H9 (cell line): ENCODE data around the gene OR5V1. TPM values are rescaled to one million over a fixed set of nuclear protein-coding genes. Genes with fewer than 3 reads are reported as not detected.

Experiments used
- DNase-seq: peaks from one replicate; pipeline ENCODE4 v3.0.0-alpha.2; 2017
- H2AFZ ChIP-seq: one replicate; pipeline ENCODE4 v1.6.1; 2013; ENCODE audit warnings: mild to moderate bottlenecking, low read length, control low read depth, moderate library complexity
- H2AK5ac ChIP-seq: 2 replicates; pipeline ENCODE4 v1.6.1; 2013; ENCODE audit warnings: low read length, control low read depth, mixed read lengths; ENCODE audit not compliant: insufficient read length
- H2BK120ac ChIP-seq: one replicate; pipeline ENCODE4 v1.6.1; 2013; ENCODE audit warnings: low read depth, mild to moderate bottlenecking, low read length, control low read depth, inconsistent platforms; ENCODE audit not compliant: poor library complexity, severe bottlenecking
- H2BK12ac ChIP-seq: 2 replicates; pipeline ENCODE4 v1.6.1; 2013; ENCODE audit warnings: low read length, control low read depth, mixed read lengths, low read depth; ENCODE audit not compliant: insufficient read length
- H2BK15ac ChIP-seq: 2 replicates; pipeline ENCODE4 v1.6.1; 2013; ENCODE audit warnings: low read depth, low read length, control low read depth
- H2BK20ac ChIP-seq: one replicate; pipeline ENCODE4 v1.6.1; 2013; ENCODE audit warnings: low read depth, mild to moderate bottlenecking, low read length, control low read depth, inconsistent platforms; ENCODE audit not compliant: poor library complexity, severe bottlenecking
- H2BK5ac ChIP-seq: 2 replicates; pipeline ENCODE4 v1.6.1; 2013; ENCODE audit warnings: low read length, control low read depth, mixed read lengths; ENCODE audit not compliant: insufficient read length
- H3K14ac ChIP-seq: 2 replicates; pipeline ENCODE4 v1.6.1; 2013; ENCODE audit warnings: low read length, control low read depth; ENCODE audit not compliant: insufficient read depth
- H3K18ac ChIP-seq: 2 replicates; pipeline ENCODE4 v1.6.1; 2013; ENCODE audit warnings: low read depth, mild to moderate bottlenecking, mixed read lengths, low read length, control low read depth; ENCODE audit not compliant: insufficient read length
- H3K23ac ChIP-seq: 2 replicates; pipeline ENCODE4 v1.6.1; 2013; ENCODE audit warnings: low read length, control low read depth, mixed read lengths, low read depth; ENCODE audit not compliant: insufficient read length
- H3K23me2 ChIP-seq: 2 replicates; pipeline ENCODE4 v1.6.1; 2013; ENCODE audit warnings: low read depth, mild to moderate bottlenecking, mixed read lengths, low read length, control low read depth; ENCODE audit not compliant: insufficient read length, poor library complexity, severe bottlenecking
- H3K27ac ChIP-seq: 2 replicates; pipeline ENCODE4 v1.5.1; 2013; ENCODE audit warnings: low read length, control low read depth, mixed read lengths, low read depth; ENCODE audit not compliant: insufficient read length
- H3K27me3 ChIP-seq: 2 replicates; pipeline ENCODE4 v1.6.1; 2013; ENCODE audit warnings: low read length, control low read depth, inconsistent platforms; ENCODE audit not compliant: insufficient read depth
- H3K4ac ChIP-seq: 2 replicates; pipeline ENCODE4 v1.6.1; 2013; ENCODE audit warnings: low read depth, mild to moderate bottlenecking, control low read depth, inconsistent platforms, low read length, moderate library complexity
- H3K4me1 ChIP-seq: 2 replicates; pipeline ENCODE4 v1.6.1; 2013; ENCODE audit warnings: low read length, control low read depth, inconsistent platforms; ENCODE audit not compliant: insufficient read depth
- H3K4me2 ChIP-seq: 2 replicates; pipeline ENCODE4 v1.6.1; 2013; ENCODE audit warnings: low read length, control low read depth, mixed read lengths; ENCODE audit not compliant: insufficient read length, insufficient read depth
- H3K56ac ChIP-seq: 2 replicates; pipeline ENCODE4 v1.6.1; 2013; ENCODE audit warnings: low read depth, mild to moderate bottlenecking, mixed read lengths, low read length, control low read depth; ENCODE audit not compliant: insufficient read length
- H3K79me1 ChIP-seq: 2 replicates; pipeline ENCODE4 v1.6.1; 2013; ENCODE audit warnings: low read depth, mild to moderate bottlenecking, moderate library complexity, low read length, control low read depth, inconsistent platforms; ENCODE audit not compliant: insufficient read depth, poor library complexity, severe bottlenecking
- H3K79me2 ChIP-seq: 2 replicates; pipeline ENCODE4 v1.6.1; 2013; ENCODE audit warnings: low read length, control low read depth, inconsistent platforms; ENCODE audit not compliant: insufficient read depth
- H3K9ac ChIP-seq: 2 replicates; pipeline ENCODE4 v1.6.1; 2013; ENCODE audit warnings: low read length, control low read depth, mixed read lengths; ENCODE audit not compliant: insufficient read length; ENCODE audit errors: extremely low read depth
- H3K9me3 ChIP-seq: one replicate; pipeline ENCODE4 v1.6.1; 2013; ENCODE audit warnings: low read depth, low read length, inconsistent platforms; ENCODE audit not compliant: control insufficient read depth
- H3T11ph ChIP-seq: one replicate; pipeline ENCODE4 v1.6.1; 2013; ENCODE audit warnings: mild to moderate bottlenecking, low read length, control low read depth, inconsistent platforms
- H4K20me1 ChIP-seq: one replicate; pipeline ENCODE4 v1.6.1; 2013; ENCODE audit not compliant: control insufficient read depth, insufficient read length, insufficient read depth
- H4K5ac ChIP-seq: 2 replicates; pipeline ENCODE4 v1.6.1; 2013; ENCODE audit warnings: low read depth, mild to moderate bottlenecking, mixed read lengths, low read length, control low read depth; ENCODE audit not compliant: insufficient read length
- H4K8ac ChIP-seq: replicated peaks from 2 replicates; pipeline ENCODE4 v1.6.1; 2013; ENCODE audit warnings: low read length, control low read depth, mixed read lengths, low read depth; ENCODE audit not compliant: insufficient read length
- H4K91ac ChIP-seq: 2 replicates; pipeline ENCODE4 v1.6.1; 2013; ENCODE audit warnings: low read depth, mild to moderate bottlenecking, moderate library complexity, mixed read lengths, low read length, control low read depth; ENCODE audit not compliant: insufficient read length
- H3K27ac Mint-ChIP-seq, 3 experiments: 2 replicates in 2 of 3; 3 replicates in 1 of 3; pipeline ENCODE4 v1.8.0; 2020 to 2021; ENCODE audit warnings: mixed read lengths in 3 of 3, mild to moderate bottlenecking in 1 of 3, moderate library complexity in 1 of 3
- H3K27me3 Mint-ChIP-seq: 2 replicates; pipeline ENCODE4 v1.8.0; 2021; ENCODE audit warnings: low read depth, mild to moderate bottlenecking, moderate library complexity, mixed read lengths
- H3K36me3 Mint-ChIP-seq, 3 experiments: 2 replicates in 2 of 3; 3 replicates in 1 of 3; pipeline ENCODE4 v1.8.0; 2020 to 2021; ENCODE audit warnings: low read depth in 3 of 3, mixed read lengths in 3 of 3; ENCODE audit not compliant: insufficient read depth in 1 of 3
- H3K4me1 Mint-ChIP-seq, 2 experiments: 2 replicates each; pipeline ENCODE4 v1.8.0; 2020; ENCODE audit warnings: mixed read lengths in 2 of 2
- H3K4me3 Mint-ChIP-seq, 2 experiments: 2 replicates in 1 of 2; 3 replicates in 1 of 2; pipeline ENCODE4 v1.8.0; 2020 to 2021; ENCODE audit warnings: mild to moderate bottlenecking in 2 of 2, mixed read lengths in 2 of 2, moderate library complexity in 1 of 2
- H3K9me3 Mint-ChIP-seq, 2 experiments: 2 replicates in 1 of 2; 3 replicates in 1 of 2; pipeline ENCODE4 v1.8.0; 2020; ENCODE audit warnings: mild to moderate bottlenecking in 2 of 2, mixed read lengths in 2 of 2, moderate library complexity in 1 of 2
- WGBS: extraction: QIAGEN DNeasy Blood & Tissue Kit; methylation state at CpG from one replicate; pipeline ENCODE4 v1.1.7; 2013; ENCODE audit warnings: missing lambda C conversion rate, low lambda C conversion rate, mixed read lengths; ENCODE audit not compliant: insufficient read length; ENCODE audit errors: extremely low coverage; 5-methylcytosine and 5-hydroxymethylcytosine counted together
- long read RNA-seq: library from polyadenylated mRNA; unstranded; transcript quantifications from one replicate; pipeline ENCODE4 v2.0.0, GENCODE V29; 2020
- total RNA-seq: library from RNA; stranded (reverse); gene quantifications from 2 replicates; pipeline ENCODE4 v1.2.1, GENCODE V29; 2021
- TF ChIP-seq, protein P1 (sequence below): fragments of 200-600 bp; sonication (generic); conservative IDR thresholded peaks from 3 replicates; pipeline ENCODE4 v1.8.0; 2021; ENCODE audit warnings: antibody characterized with exemption, mild to moderate bottlenecking

The OR5V1 gene
- not detected in 2 replicates for total RNA-seq
- long read RNA-seq = 0 reads

DNA sequence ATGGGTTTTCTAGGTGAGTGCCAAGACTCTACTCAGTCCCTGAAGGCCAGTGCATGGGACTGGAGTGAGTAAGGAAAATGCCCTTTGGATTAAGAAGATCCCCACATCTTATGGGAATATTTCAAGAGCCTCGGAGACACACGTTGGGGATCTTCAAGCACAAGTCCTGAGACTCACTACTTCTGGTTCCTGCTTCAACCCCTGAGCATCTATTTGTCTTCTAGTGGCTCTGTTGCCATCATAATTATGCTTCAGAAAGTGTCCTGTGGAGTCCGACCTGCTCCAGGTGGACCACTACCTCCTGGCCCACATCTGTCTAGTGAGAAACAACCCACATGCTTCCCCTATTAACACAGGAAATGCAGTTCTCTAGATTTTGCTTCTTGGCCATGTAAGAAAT, at the start of gene OR5V1:
OR5V1 (minus strand) TSS at position 101 of the 400 bp plus-strand sequence. CDS start 12,670 bp downstream, outside the sequence.
- Histone ChIP-seq H3K4me2 (no peak within 1 kb of the TSS), H2AK5ac (no peak within 1 kb of the TSS), H4K5ac (no peak within 1 kb of the TSS), H3K27ac (no peak within 1 kb of the TSS), H3K18ac (no peak within 1 kb of the TSS), H3K56ac (no peak within 1 kb of the TSS), H3K9me3 (no peaks in the 10 kb centered on the region), H2BK12ac (no peak within 1 kb of the TSS), H2BK120ac (no peak within 1 kb of the TSS), H2BK15ac (no peak within 1 kb of the TSS), H2BK20ac (no peak within 1 kb of the TSS), H3K23me2 (no peaks in the 10 kb centered on the region), H3K4ac (no peak within 1 kb of the TSS), H2AFZ (no peak within 1 kb of the TSS), H3K79me2 (no peaks in the 10 kb centered on the region), H3K14ac (no peak within 1 kb of the TSS), H4K20me1 (no peaks in the 10 kb centered on the region), H4K91ac (no peak within 1 kb of the TSS), H3K4me1 (no peaks in the 10 kb centered on the region), H3K27me3 (no peaks in the 10 kb centered on the region), H3K79me1 (no peaks in the 10 kb centered on the region), H3T11ph (no peak within 1 kb of the TSS), H2BK5ac (no peak within 1 kb of the TSS), H4K8ac (no peak within 1 kb of the TSS), H3K9ac (no peak within 1 kb of the TSS), H3K23ac (no peak within 1 kb of the TSS)
- Mint-ChIP-seq H3K4me1 (no peaks in the 10 kb centered on the region), H3K36me3 (no peaks in the 10 kb centered on the region), H3K9me3 (peaks cover 0 to 12% of the 10 kb centered on the region in 2 experiments; a peak in 3 of 5 replicates), H3K27ac (no peak within 1 kb of the TSS; a peak in 1 of 7 replicates), H3K27me3 (peaks cover 2% of the 10 kb centered on the region; the same call in 1 of the 2 replicates), H3K4me3 (no peak within 1 kb of the TSS)
- no CpG with 5 or more reads among the region's 3 CpGs for WGBS
- no peak for DNase-seq
- TF ChIP-seq, protein P1, sequence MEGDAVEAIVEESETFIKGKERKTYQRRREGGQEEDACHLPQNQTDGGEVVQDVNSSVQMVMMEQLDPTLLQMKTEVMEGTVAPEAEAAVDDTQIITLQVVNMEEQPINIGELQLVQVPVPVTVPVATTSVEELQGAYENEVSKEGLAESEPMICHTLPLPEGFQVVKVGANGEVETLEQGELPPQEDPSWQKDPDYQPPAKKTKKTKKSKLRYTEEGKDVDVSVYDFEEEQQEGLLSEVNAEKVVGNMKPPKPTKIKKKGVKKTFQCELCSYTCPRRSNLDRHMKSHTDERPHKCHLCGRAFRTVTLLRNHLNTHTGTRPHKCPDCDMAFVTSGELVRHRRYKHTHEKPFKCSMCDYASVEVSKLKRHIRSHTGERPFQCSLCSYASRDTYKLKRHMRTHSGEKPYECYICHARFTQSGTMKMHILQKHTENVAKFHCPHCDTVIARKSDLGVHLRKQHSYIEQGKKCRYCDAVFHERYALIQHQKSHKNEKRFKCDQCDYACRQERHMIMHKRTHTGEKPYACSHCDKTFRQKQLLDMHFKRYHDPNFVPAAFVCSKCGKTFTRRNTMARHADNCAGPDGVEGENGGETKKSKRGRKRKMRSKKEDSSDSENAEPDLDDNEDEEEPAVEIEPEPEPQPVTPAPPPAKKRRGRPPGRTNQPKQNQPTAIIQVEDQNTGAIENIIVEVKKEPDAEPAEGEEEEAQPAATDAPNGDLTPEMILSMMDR = no peak
